ENCODE data around the gene SHISA6. TPM values are rescaled to one million over a fixed set of nuclear protein-coding genes. Genes with fewer than 3 reads are reported as not detected.

The SHISA6 gene
- polyA plus RNA-seq, 1 donor (not counting 4 experiments of a cell fraction or from before 2014, with no cell fraction given) = 2.2 TPM

DNA sequence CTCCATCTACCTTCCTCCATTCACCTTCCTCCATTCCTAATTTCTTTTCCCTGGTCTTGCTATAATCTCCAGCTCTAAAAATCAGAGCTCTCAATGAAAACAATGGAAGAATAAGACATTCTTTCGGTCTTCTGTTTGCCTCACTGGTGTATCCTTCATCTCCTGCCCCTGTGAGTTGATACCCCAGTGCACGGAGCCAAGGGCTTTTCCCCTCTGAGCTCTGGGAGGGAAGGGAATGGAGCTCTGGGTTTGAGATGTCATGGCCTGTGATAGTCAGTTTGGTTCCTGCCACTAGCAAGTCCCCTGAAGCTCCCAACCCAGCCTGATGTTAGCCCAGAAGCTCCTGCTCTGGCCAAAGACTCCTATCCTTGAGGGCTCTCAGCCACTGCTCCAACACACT, 320.7 kb downstream of the SHISA6 start:
- FAIRE-seq (no peak), DNase-seq (ENCODE audit: low read depth, low spot score) (no peak)
- Histone ChIP-seq H3K9me1 (ENCODE audit: control insufficient read depth, extremely low read depth, insufficient read depth, low read length) (no peaks in the 10 kb centered on the region), H3K9ac (ENCODE audit: control insufficient read depth, extremely low read depth, insufficient read depth, low read length) (no peak overlapping the region), H4K20me1 (ENCODE audit: control insufficient read depth, extremely low read depth, insufficient read depth, low read length) (no peaks in the 10 kb centered on the region), H3K4me2 (ENCODE audit: control insufficient read depth, extremely low read depth, insufficient read depth, low read depth, low read length) (no peak overlapping the region), H3K4me1 (ENCODE audit: control insufficient read depth, extremely low read depth, insufficient read depth, low read length) (no peaks in the 10 kb centered on the region), H3K79me2 (ENCODE audit: control insufficient read depth, insufficient read depth, low read length) (no peaks in the 10 kb centered on the region), H3K27ac (ENCODE audit: control insufficient read depth, insufficient read depth, low read length) (no peak overlapping the region), H3K27me3 (ENCODE audit: control insufficient read depth, extremely low read depth, insufficient read depth, low read length) (no peaks in the 10 kb centered on the region), H3K9me3 (ENCODE audit: control insufficient read depth, low read depth, low read length) (peaks cover 5% of the 10 kb centered on the region), H2AFZ (ENCODE audit: control insufficient read depth, low read length) (no peak overlapping the region), H3K36me3 (ENCODE audit: control insufficient read depth in 2 of 2, extremely low read depth in 1 of 2, insufficient read depth in 2 of 2, low read length in 2 of 2) (no peaks in the 10 kb centered on the region), H3K4me3 (ENCODE audit: control insufficient read depth in 2 of 3, extremely low read depth in 1 of 3, insufficient read depth in 2 of 3, low read depth in 1 of 3, low read length in 3 of 3) (no peak overlapping the region)
- no peak for TF ChIP-seq EZH2 (IDR thresholded peaks at IDR 0.05; ENCODE audit: low read length)
- no peak for TF ChIP-seq CTCF (optimal IDR thresholded peaks at IDR 0.05 in 1 of 3, IDR thresholded peaks at IDR 0.05 in 1 of 3, conservative IDR thresholded peaks at IDR 0.05 in 1 of 3; ENCODE audit: extremely low read depth in 1 of 3, insufficient read depth in 2 of 3, low read length in 3 of 3)
- dilution Hi-C loops (cut with MboI; ENCODE audit: extremely low pct_ligation_motif_present, low sequenced_read_pairs) = no loop called here

DNA sequence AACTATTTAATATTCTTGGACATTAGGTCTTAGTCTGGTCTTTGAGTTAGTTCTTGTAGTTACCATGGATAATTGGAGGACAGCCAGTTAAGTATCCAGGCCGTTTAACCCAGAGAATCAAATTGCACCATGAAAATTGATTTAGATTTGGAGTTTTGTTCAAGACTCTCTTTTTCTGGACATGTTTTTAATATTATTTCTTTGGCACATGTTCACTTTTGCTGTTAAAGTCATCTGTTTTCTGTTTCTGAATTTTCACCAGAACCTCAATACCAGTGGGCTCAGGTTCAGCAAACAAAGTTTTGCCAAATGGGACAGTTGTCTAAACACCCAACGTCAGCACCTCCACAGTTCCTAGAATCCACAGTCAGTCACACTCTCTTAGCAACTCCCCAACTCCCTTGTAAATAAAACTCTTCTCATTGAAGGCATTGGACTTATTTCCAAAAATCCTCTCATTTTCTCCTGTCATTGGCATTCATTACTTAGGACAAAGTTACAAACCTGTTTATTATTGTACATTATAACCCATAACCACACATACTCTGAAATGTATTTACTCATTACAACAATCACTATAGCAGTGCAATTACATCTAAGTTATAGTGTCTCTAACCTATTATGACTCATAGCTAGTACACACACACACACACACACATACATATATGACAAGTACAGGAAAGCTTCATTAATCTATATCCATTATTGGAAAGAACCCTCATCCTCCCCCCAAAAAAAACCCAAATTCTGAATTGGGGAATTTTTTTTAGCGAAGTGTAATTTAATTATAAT, 323.8 kb downstream of the SHISA6 start:
- no peak for TF ChIP-seq EZH2 (IDR thresholded peaks at IDR 0.05; ENCODE audit: low read length)
- no peak for TF ChIP-seq CTCF (optimal IDR thresholded peaks at IDR 0.05 in 1 of 3, IDR thresholded peaks at IDR 0.05 in 1 of 3, conservative IDR thresholded peaks at IDR 0.05 in 1 of 3; ENCODE audit: extremely low read depth in 1 of 3, insufficient read depth in 2 of 3, low read length in 3 of 3)

More for the DNA sequence above, 323.8 kb downstream of the SHISA6 start:
- H4K20me1 ChIP-seq (ENCODE audit: control insufficient read depth, extremely low read depth, insufficient read depth, low read length) = no peaks in the 10 kb centered on the region
- no peak overlapping the region for H3K9ac ChIP-seq (ENCODE audit: control insufficient read depth, extremely low read depth, insufficient read depth, low read length)
- no peak overlapping the region for H3K4me2 ChIP-seq (ENCODE audit: control insufficient read depth, extremely low read depth, insufficient read depth, low read depth, low read length)
- H3K27ac ChIP-seq (ENCODE audit: control insufficient read depth, insufficient read depth, low read length) = no peak overlapping the region
- H3K36me3 ChIP-seq (ENCODE audit: control insufficient read depth in 2 of 2, extremely low read depth in 1 of 2, insufficient read depth in 2 of 2, low read length in 2 of 2) = no peaks in the 10 kb centered on the region
- H3K27me3 ChIP-seq (ENCODE audit: control insufficient read depth, extremely low read depth, insufficient read depth, low read length) = no peaks in the 10 kb centered on the region
- no peaks in the 10 kb centered on the region for H3K9me1 ChIP-seq (ENCODE audit: control insufficient read depth, extremely low read depth, insufficient read depth, low read length)
- H3K79me2 ChIP-seq (ENCODE audit: control insufficient read depth, insufficient read depth, low read length) = no peaks in the 10 kb centered on the region
- no peak for DNase-seq (ENCODE audit: low read depth, low spot score)
- no peaks in the 10 kb centered on the region for H3K9me3 ChIP-seq (ENCODE audit: control insufficient read depth, low read depth, low read length)
- no peak for FAIRE-seq
- no peaks in the 10 kb centered on the region for H3K4me1 ChIP-seq (ENCODE audit: control insufficient read depth, extremely low read depth, insufficient read depth, low read length)
- no peak overlapping the region for H2AFZ ChIP-seq (ENCODE audit: control insufficient read depth, low read length)
- no peak overlapping the region for H3K4me3 ChIP-seq (ENCODE audit: control insufficient read depth in 2 of 3, extremely low read depth in 1 of 3, insufficient read depth in 2 of 3, low read depth in 1 of 3, low read length in 3 of 3)
- dilution Hi-C loops (cut with MboI; ENCODE audit: extremely low pct_ligation_motif_present, low sequenced_read_pairs) = no loop called here
